ENCODE data around the gene CEACAM1.
A peak's percentile ranks its signal among the peaks of the same experiment; 100 is the strongest.
"Not testable (repeated sequence)": the region's sequence is repeated elsewhere in the genome, so short reads cannot be mapped to it uniquely, and the experiment has no call there.

CEACAM1 gene

GRCh38 chr19:42528354-42529247, at the start of gene CEACAM1:
Gene CEACAM1 (minus strand): TSS chr19:42528481. CDS start chr19:42528374, 107 bp downstream.
- H3K36me3 Mint-ChIP-seq (ENCODE audit: low read depth): peaks cover 15% of the 10 kb centered on the region
- peaks cover 44% of the 10 kb centered on the region for H3K4me1 Mint-ChIP-seq (ENCODE audit: low read depth)
- H3K27me3 Mint-ChIP-seq (ENCODE audit: low read depth): no peaks in the 10 kb centered on the region
- no peaks in the 10 kb centered on the region for H3K9me3 Mint-ChIP-seq
- H3K27ac Mint-ChIP-seq: peak within 1 kb of the TSS; percentile 90
- H3K4me3 Mint-ChIP-seq: peak within 1 kb of the TSS; percentile 90

DNA sequence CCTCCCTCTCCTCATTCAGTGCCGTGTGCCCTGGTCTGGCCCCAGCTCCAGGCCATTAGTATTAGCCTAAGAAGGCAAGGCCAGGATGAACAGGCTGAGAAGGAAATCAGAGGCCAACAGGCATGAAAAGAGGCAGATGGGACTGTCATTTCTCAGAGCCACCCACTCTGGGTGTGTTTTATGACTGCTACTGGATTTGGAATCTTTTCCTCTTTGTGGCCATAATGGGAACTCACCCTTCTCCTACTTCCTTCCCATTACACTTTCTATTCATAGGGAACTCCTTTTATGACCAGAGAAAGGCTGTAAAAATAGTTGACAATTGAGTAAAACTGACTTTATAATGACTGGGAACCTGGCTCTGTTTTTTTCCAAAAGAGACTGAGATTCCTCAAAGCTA, 48.7 kb upstream of the CEACAM1 start:
- Mint-ChIP-seq H3K4me3 (no peak overlapping the region), H3K27me3 (ENCODE audit: low read depth) (peaks cover 30% of the 10 kb centered on the region), H3K27ac (no peak overlapping the region), H3K9me3 (no peaks in the 10 kb centered on the region), H3K4me1 (ENCODE audit: low read depth) (no peaks in the 10 kb centered on the region), H3K36me3 (ENCODE audit: low read depth) (no peaks in the 10 kb centered on the region)

GRCh38 chr19:42576241-42576640, 48.0 kb upstream of the CEACAM1 start:
- no peaks in the 10 kb centered on the region for H3K4me1 Mint-ChIP-seq (ENCODE audit: low read depth)

GRCh38 chr19:42573642-42574041, 45.4 kb upstream of the CEACAM1 start:
- H3K36me3 Mint-ChIP-seq (ENCODE audit: low read depth): no peaks in the 10 kb centered on the region
- H3K4me1 Mint-ChIP-seq (ENCODE audit: low read depth): no peaks in the 10 kb centered on the region
- H3K27me3 Mint-ChIP-seq (ENCODE audit: low read depth): peaks cover 34% of the 10 kb centered on the region
- no peak overlapping the region for H3K27ac Mint-ChIP-seq
- no peaks in the 10 kb centered on the region for H3K9me3 Mint-ChIP-seq
- H3K4me3 Mint-ChIP-seq: no peak overlapping the region

More at GRCh38 chr19:42576241-42576640, 48.0 kb upstream of the CEACAM1 start:
- H3K4me3 Mint-ChIP-seq: no peak overlapping the region
- H3K36me3 Mint-ChIP-seq (ENCODE audit: low read depth): no peaks in the 10 kb centered on the region
- H3K27ac Mint-ChIP-seq: no peak overlapping the region
- H3K27me3 Mint-ChIP-seq (ENCODE audit: low read depth): peaks cover 30% of the 10 kb centered on the region
- no peaks in the 10 kb centered on the region for H3K9me3 Mint-ChIP-seq

DNA sequence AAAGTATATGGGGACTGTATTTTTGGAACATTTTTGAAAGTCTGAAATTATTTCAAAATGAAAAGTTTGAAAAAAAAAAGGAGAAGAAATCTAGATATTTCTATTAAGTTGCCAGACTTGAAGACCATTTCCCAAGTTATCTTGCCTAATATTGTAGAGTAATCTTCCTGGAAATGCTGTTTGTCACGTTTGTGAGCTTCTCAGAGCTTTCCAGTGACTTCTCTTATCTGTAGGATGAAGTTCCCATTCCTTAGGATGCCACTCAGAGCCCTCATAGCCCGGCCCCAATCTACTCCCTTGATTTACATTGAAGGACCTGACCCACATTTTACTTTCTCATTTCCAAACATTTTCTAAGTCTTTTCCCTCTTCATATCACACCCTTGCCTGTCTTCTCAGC, 42.8 kb upstream of the CEACAM1 start:
- Mint-ChIP-seq H3K36me3 (ENCODE audit: low read depth) (no peaks in the 10 kb centered on the region), H3K4me1 (ENCODE audit: low read depth) (no peaks in the 10 kb centered on the region), H3K27me3 (ENCODE audit: low read depth) (peaks cover 42% of the 10 kb centered on the region), H3K27ac (no peak overlapping the region), H3K9me3 (no peaks in the 10 kb centered on the region), H3K4me3 (no peak overlapping the region)

- Mint-ChIP-seq H3K4me3 (no peak overlapping the region), H3K27ac (no peak overlapping the region), H3K36me3 (ENCODE audit: low read depth) (no peaks in the 10 kb centered on the region), H3K27me3 (ENCODE audit: low read depth) (peaks cover 36% of the 10 kb centered on the region), H3K9me3 (no peaks in the 10 kb centered on the region), H3K4me1 (ENCODE audit: low read depth) (no peaks in the 10 kb centered on the region)
Measured at GRCh38 chr19:42569193-42569592, 40.9 kb upstream of the CEACAM1 start.

- Mint-ChIP-seq H3K27ac (no peak overlapping the region), H3K4me3 (no peak overlapping the region), H3K36me3 (ENCODE audit: low read depth) (no peaks in the 10 kb centered on the region), H3K27me3 (ENCODE audit: low read depth) (peaks cover 30% of the 10 kb centered on the region), H3K4me1 (ENCODE audit: low read depth) (peaks cover 2% of the 10 kb centered on the region), H3K9me3 (no peaks in the 10 kb centered on the region)
Measured at GRCh38 chr19:42568006-42568405, 39.7 kb upstream of the CEACAM1 start.

DNA sequence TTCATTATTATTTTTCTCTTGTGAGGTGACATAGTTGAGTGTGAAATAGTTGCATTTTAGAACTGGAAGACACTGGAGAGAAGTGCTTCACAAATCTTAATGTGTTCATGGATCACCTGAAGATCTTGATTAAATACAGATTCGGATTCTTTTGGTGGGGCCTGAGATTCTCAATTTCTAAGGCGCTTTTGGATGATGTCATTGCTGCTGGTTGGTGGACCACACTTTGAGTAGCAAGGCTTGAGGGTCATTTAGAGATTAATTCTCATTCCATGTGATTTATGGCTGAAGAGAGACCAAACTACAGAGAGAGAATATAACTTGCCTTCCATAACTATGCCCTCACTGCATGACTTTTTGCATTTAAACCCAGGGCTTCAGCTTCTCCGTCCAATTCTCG, 39.3 kb upstream of the CEACAM1 start:
- no peaks in the 10 kb centered on the region for H3K36me3 Mint-ChIP-seq (ENCODE audit: low read depth)
- no peak overlapping the region for H3K27ac Mint-ChIP-seq
- H3K4me3 Mint-ChIP-seq: no peak overlapping the region
- peaks cover 2% of the 10 kb centered on the region for H3K4me1 Mint-ChIP-seq (ENCODE audit: low read depth)
- peaks cover 26% of the 10 kb centered on the region for H3K27me3 Mint-ChIP-seq (ENCODE audit: low read depth)
- no peaks in the 10 kb centered on the region for H3K9me3 Mint-ChIP-seq

DNA sequence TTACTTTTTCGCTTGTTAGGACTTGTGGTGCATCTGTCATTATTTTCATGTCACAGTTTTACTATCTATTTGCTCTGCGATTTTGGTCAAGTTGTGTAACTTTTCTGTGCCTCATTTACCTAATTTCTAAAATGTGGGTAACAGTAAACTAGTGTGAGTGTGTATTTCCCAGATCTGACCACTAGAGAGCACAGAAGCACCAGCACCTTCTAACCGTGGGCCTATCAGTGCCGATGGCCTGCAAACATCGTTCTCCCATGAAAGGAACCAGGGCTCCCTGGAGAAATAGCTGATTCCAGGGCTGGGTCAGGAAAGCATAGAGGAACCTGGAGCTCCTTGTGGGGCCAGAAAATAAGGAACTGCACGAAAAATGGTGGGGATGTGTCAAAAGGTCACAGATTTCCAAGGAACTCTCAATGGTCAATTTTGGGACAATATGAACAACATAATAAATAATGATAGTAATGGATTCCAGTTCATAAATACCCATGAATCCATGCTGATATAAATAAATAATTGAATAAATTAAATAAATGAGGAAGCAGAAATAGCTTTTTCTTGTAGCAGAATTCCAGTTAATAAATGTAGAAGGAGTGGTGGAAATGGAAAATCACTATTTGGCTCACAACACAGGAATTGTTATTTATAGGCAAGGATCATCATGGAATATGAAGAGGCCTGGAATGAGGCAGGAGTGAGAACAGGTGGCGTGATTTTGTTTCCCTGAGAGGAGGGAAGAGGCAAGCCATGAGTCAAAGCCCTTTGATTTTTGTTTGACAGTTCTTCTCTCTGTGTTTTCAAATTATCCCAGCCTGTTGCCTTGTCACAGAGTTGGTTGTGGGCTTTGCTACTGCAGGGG, 35.3 kb upstream of the CEACAM1 start:
- no peaks in the 10 kb centered on the region for H3K9me3 Mint-ChIP-seq
- H3K27me3 Mint-ChIP-seq (ENCODE audit: low read depth): peaks cover 20% of the 10 kb centered on the region
- no peaks in the 10 kb centered on the region for H3K36me3 Mint-ChIP-seq (ENCODE audit: low read depth)
- H3K4me3 Mint-ChIP-seq: no peak overlapping the region
- no peak overlapping the region for H3K27ac Mint-ChIP-seq
- peaks cover 2% of the 10 kb centered on the region for H3K4me1 Mint-ChIP-seq (ENCODE audit: low read depth)

DNA sequence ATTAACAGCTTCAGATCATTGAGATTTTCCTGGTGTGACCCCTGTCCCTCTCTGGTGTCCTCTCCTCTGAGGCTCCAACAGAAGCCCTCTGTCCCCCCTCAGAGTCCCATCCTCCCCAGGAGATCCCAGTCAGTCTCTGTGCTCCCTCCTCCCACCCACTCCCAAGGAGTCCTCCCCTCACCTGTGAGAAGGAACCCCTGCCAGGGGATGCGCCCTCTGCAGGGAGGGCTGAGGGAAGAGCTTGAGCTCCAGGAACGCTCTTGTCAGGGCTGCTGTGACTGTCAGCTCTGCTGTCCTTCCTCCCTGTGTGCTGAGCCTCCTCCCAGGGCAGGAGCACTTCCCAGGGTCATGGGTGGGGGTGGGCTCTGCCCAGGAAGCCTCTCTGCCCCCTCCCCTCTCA, 33.2 kb upstream of the CEACAM1 start:
- H3K9me3 Mint-ChIP-seq: no peaks in the 10 kb centered on the region
- no peaks in the 10 kb centered on the region for H3K36me3 Mint-ChIP-seq (ENCODE audit: low read depth)
- peaks cover 2% of the 10 kb centered on the region for H3K4me1 Mint-ChIP-seq (ENCODE audit: low read depth)
- peaks cover 23% of the 10 kb centered on the region for H3K27me3 Mint-ChIP-seq (ENCODE audit: low read depth)
- no peak overlapping the region for H3K4me3 Mint-ChIP-seq
- H3K27ac Mint-ChIP-seq: no peak overlapping the region

GRCh38 chr19:42560731-42561130, 32.5 kb upstream of the CEACAM1 start:
- Mint-ChIP-seq H3K4me1 (ENCODE audit: low read depth) (peaks cover 2% of the 10 kb centered on the region), H3K9me3 (no peaks in the 10 kb centered on the region), H3K27me3 (ENCODE audit: low read depth) (peaks cover 29% of the 10 kb centered on the region), H3K4me3 (no peak overlapping the region), H3K27ac (no peak overlapping the region), H3K36me3 (ENCODE audit: low read depth) (no peaks in the 10 kb centered on the region)

DNA sequence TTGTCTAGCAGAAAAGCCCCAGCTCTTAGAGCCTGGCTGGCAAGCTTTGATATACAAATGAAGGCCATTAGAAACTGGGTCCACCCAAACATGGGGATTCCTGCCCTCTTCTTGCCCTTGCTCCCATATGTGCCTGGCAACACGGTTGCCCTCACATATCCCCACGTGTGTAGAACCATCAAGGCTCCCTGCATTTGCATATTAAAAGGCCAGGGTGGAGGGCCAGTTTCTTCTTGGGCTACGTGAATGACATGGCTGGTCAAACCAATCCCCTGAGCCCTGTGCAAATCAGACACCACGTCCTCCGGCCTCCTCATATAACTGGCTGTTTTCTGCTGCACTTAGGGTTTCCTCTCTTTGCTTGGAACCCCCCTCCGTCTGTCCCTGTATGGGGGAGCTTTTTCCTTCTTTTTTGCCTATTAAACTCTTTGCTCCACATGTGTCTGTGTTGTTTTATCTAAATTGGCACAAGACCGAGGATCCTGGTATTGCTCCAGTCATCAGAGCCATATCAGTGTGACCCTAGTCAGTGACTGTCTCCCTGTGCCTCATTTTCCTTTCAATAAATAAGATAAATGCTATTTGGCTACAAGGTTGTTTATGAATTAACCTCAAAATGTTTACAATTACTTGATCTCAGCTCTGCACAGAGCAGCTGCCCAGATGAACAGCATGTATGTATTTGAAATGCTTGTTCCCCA, 30.3 kb upstream of the CEACAM1 start:
- H3K27me3 Mint-ChIP-seq (ENCODE audit: low read depth): peaks cover 34% of the 10 kb centered on the region
- H3K36me3 Mint-ChIP-seq (ENCODE audit: low read depth): no peaks in the 10 kb centered on the region
- no peak overlapping the region for H3K4me3 Mint-ChIP-seq
- no peak overlapping the region for H3K27ac Mint-ChIP-seq
- H3K4me1 Mint-ChIP-seq (ENCODE audit: low read depth): peaks cover 2% of the 10 kb centered on the region
- H3K9me3 Mint-ChIP-seq: no peaks in the 10 kb centered on the region

DNA sequence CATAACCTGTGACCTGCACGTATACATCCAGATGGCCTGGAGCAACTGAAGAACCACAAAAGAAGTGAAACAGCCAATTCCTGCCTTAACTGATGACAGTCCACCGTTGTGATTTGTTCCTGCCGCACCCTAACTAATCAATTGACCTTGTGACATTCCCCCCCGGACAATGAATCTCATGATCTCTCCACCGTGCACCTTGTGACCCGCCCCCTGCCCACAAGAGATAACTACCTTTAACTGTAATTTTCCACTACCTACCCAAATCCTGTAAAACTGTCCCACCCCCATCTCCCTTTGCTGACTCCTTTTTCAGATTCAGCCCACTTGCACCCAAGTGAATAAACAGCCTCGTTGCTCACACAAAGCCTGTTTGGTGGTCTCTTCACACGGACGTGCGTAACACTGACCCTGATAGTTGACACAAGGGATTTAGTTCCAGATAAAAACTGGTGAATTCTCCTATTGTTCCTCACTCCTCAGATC, 29.1 kb upstream of the CEACAM1 start:
- peaks cover 30% of the 10 kb centered on the region for H3K27me3 Mint-ChIP-seq (ENCODE audit: low read depth)
- not testable (repeated sequence) for H3K4me3 Mint-ChIP-seq; H3K27ac Mint-ChIP-seq; H3K36me3 Mint-ChIP-seq (ENCODE audit: low read depth); H3K9me3 Mint-ChIP-seq; H3K4me1 Mint-ChIP-seq (ENCODE audit: low read depth)

GRCh38 chr19:42555801-42556200, 27.5 kb upstream of the CEACAM1 start:
- no peaks in the 10 kb centered on the region for H3K36me3 Mint-ChIP-seq (ENCODE audit: low read depth)
- H3K27ac Mint-ChIP-seq: no peak overlapping the region
- H3K27me3 Mint-ChIP-seq (ENCODE audit: low read depth): peaks cover 30% of the 10 kb centered on the region
- no peak overlapping the region for H3K4me3 Mint-ChIP-seq
- H3K4me1 Mint-ChIP-seq (ENCODE audit: low read depth): no peaks in the 10 kb centered on the region
- H3K9me3 Mint-ChIP-seq: no peaks in the 10 kb centered on the region
